WTC11 (cell line): ENCODE measurements around the gene LYST.

Experiments used
- CREB1 ChIP-seq: sonication (generic); formaldehyde crosslinking; IDR thresholded peaks from 2 replicates; pipeline ENCODE4 v1.8.0; 2023; ENCODE audit warnings: mild to moderate bottlenecking, missing genetic modification reagents
- CTCF ChIP-seq: fragments of 200-600 bp; IDR thresholded peaks from 2 replicates; pipeline ENCODE4 v1.8.0; 2022; ENCODE audit warnings: antibody characterized with exemption
- ELF4 ChIP-seq: sonication (generic); formaldehyde crosslinking; IDR thresholded peaks from 2 replicates; pipeline ENCODE4 v1.8.1; 2022; ENCODE audit warnings: low read depth, mild to moderate bottlenecking, moderate library complexity, missing genetic modification reagents
- ETV6 ChIP-seq: sonication (generic); formaldehyde crosslinking; IDR thresholded peaks from 2 replicates; pipeline ENCODE4 v1.8.1; 2022; ENCODE audit warnings: mild to moderate bottlenecking, missing genetic modification reagents
- FOXJ3 ChIP-seq: sonication (generic); formaldehyde crosslinking; IDR thresholded peaks from 2 replicates; pipeline ENCODE4 v1.9.0; 2021; ENCODE audit warnings: missing genetic modification reagents, mild to moderate bottlenecking, borderline replicate concordance
- FOXK1 ChIP-seq: sonication (generic); formaldehyde crosslinking; IDR thresholded peaks from 2 replicates; pipeline ENCODE4 v1.8.0; 2022; ENCODE audit warnings: mild to moderate bottlenecking, moderate library complexity, missing genetic modification reagents
- MAX ChIP-seq: sonication (generic); formaldehyde crosslinking; IDR thresholded peaks from 2 replicates; pipeline ENCODE4 v1.8.0; 2022; ENCODE audit warnings: mild to moderate bottlenecking, missing genetic modification reagents
- STAT6 ChIP-seq: sonication (generic); formaldehyde crosslinking; conservative IDR thresholded peaks from 2 replicates; pipeline ENCODE4 v1.8.1; 2023; ENCODE audit warnings: mild to moderate bottlenecking, low read depth, missing genetic modification reagents, moderate library complexity
- TF ChIP-seq, protein P1 (sequence below): sonication (generic); formaldehyde crosslinking; IDR thresholded peaks from 2 replicates; pipeline ENCODE4 v1.8.1; 2022; ENCODE audit warnings: low read depth, missing genetic modification reagents, borderline replicate concordance
- TF ChIP-seq, protein P2 (sequence below): sonication (generic); formaldehyde crosslinking; IDR thresholded peaks from 2 replicates; pipeline ENCODE4 v1.8.0; 2022; ENCODE audit warnings: mild to moderate bottlenecking, missing genetic modification reagents
- TF ChIP-seq, protein P3 (sequence below): sonication (generic); formaldehyde crosslinking; IDR thresholded peaks from 2 replicates; pipeline ENCODE4 v1.8.1; 2022; ENCODE audit warnings: low read depth, mild to moderate bottlenecking, moderate library complexity, missing genetic modification reagents, borderline replicate concordance

- TF ChIP-seq, protein P1, sequence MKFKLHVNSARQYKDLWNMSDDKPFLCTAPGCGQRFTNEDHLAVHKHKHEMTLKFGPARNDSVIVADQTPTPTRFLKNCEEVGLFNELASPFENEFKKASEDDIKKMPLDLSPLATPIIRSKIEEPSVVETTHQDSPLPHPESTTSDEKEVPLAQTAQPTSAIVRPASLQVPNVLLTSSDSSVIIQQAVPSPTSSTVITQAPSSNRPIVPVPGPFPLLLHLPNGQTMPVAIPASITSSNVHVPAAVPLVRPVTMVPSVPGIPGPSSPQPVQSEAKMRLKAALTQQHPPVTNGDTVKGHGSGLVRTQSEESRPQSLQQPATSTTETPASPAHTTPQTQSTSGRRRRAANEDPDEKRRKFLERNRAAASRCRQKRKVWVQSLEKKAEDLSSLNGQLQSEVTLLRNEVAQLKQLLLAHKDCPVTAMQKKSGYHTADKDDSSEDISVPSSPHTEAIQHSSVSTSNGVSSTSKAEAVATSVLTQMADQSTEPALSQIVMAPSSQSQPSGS: no peak
- TF ChIP-seq CTCF (no peak), MAX (CRISPR knock-in tag) (no peak), STAT6 (CRISPR knock-in tag) (no peak), ETV6 (CRISPR knock-in tag) (no peak), FOXJ3 (CRISPR knock-in tag) (no peak), CREB1 (CRISPR knock-in tag) (no peak), FOXK1 (CRISPR knock-in tag) (no peak), ELF4 (CRISPR knock-in tag) (no peak)
- TF ChIP-seq, protein P2, sequence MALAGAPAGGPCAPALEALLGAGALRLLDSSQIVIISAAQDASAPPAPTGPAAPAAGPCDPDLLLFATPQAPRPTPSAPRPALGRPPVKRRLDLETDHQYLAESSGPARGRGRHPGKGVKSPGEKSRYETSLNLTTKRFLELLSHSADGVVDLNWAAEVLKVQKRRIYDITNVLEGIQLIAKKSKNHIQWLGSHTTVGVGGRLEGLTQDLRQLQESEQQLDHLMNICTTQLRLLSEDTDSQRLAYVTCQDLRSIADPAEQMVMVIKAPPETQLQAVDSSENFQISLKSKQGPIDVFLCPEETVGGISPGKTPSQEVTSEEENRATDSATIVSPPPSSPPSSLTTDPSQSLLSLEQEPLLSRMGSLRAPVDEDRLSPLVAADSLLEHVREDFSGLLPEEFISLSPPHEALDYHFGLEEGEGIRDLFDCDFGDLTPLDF (CRISPR knock-in tag): no peak
- TF ChIP-seq, protein P3, sequence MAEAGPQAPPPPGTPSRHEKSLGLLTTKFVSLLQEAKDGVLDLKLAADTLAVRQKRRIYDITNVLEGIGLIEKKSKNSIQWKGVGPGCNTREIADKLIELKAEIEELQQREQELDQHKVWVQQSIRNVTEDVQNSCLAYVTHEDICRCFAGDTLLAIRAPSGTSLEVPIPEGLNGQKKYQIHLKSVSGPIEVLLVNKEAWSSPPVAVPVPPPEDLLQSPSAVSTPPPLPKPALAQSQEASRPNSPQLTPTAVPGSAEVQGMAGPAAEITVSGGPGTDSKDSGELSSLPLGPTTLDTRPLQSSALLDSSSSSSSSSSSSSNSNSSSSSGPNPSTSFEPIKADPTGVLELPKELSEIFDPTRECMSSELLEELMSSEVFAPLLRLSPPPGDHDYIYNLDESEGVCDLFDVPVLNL (CRISPR knock-in tag): no peak
Measured at GRCh38 chr1:235739631-235740030, 127.1 kb downstream of the LYST start.
